Upper lobe of left lung (tissue), 4 donors: ENCODE data around the gene MNDA.

ENCODE experiments used
- POLR2A ChIP-seq, 4 donors: fragments of 450-650 bp; IDR thresholded peaks; one replicate each; pipeline ENCODE4 v1.5.1; 2016 to 2017; ENCODE audit warnings: antibody characterized with exemption in 4 of 4, mild to moderate bottlenecking in 2 of 4
- POLR2AphosphoS5 ChIP-seq, 2 donors: sonication (generic); formaldehyde crosslinking; IDR thresholded peaks; one replicate each; pipeline ENCODE4 v1.5.1; 2017; ENCODE audit warnings: antibody characterized with exemption in 2 of 2

DNA sequence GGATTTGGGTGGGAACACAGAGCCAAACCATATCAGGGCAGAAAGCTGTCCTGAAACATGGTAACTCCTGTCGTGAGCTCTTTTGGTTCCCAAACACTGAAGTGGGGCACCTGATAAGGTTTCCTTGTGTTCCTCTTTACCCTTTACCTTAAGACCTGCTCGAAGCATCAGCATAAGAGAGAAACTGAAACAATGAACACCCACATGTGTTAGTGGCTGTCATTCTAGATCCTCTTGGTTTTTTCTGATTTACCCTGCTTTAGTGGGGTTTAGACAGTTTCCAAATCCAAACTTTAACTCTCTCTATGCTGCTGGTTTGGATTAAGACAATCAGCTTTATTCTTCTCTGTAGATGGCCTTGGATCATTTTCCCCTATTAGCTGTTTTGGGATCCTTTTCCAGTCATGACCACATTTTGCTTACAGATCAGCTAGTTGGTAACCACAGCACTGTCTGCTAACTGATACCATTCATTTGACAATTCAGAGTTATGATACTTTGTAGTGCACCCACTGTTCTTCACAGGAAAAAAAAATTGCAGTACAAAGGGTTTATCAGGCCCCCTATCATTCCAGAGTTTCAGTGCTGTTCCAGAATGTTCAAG, 975 bp upstream of the MNDA start:
- TF ChIP-seq POLR2A (IDR thresholded peaks at IDR 0.05), result no peak
- TF ChIP-seq POLR2AphosphoS5 (IDR thresholded peaks at IDR 0.05), result no peak
